Cortex of kidney (tissue), 1 donor: ENCODE data around the gene ADORA2A.

Experiments
- DNase-seq: peaks from one replicate; lab custom pipeline; 2025; lab: John Stamatoyannopoulos, UW

The ADORA2A gene

GRCh38 chr22:24453853-24454252 lies 26.5 kb downstream of the ADORA2A start:
- no peak for DNase-seq

- no peak for DNase-seq
These were observed 27.6 kb downstream of the ADORA2A start for GRCh38 chr22:24455039-24455438.

- DNase-seq = no peak
These were observed 28.5 kb downstream of the ADORA2A start for GRCh38 chr22:24455751-24456426.

- no peak for DNase-seq
These were observed 30.6 kb downstream of the ADORA2A start for GRCh38 chr22:24457894-24458420.

GRCh38 chr22:24459911-24460310 lies 32.5 kb downstream of the ADORA2A start:
- DNase-seq = no peak

GRCh38 chr22:24460418-24461089 lies 33.2 kb downstream of the ADORA2A start:
- DNase-seq = no peak

GRCh38 chr22:24463071-24463760 lies 35.8 kb downstream of the ADORA2A start:
- DNase-seq = no peak

GRCh38 chr22:24465566-24465965 lies 38.2 kb downstream of the ADORA2A start:
- DNase-seq = no peak

- DNase-seq = no peak
These were observed 38.6 kb downstream of the ADORA2A start for GRCh38 chr22:24465975-24466374.

GRCh38 chr22:24466716-24467328 lies 39.4 kb downstream of the ADORA2A start:
- DNase-seq = no peak

GRCh38 chr22:24467340-24467739 lies 39.9 kb downstream of the ADORA2A start:
- DNase-seq = no peak

GRCh38 chr22:24471570-24471969 lies 44.2 kb downstream of the ADORA2A start:
- no peak for DNase-seq

GRCh38 chr22:24473284-24473683 lies 45.9 kb downstream of the ADORA2A start:
- no peak for DNase-seq

- DNase-seq = no peak
These were observed 46.8 kb downstream of the ADORA2A start for GRCh38 chr22:24474221-24474620.

- DNase-seq = no peak
These were observed 47.4 kb downstream of the ADORA2A start for GRCh38 chr22:24474649-24475255.

GRCh38 chr22:24481641-24482040 lies 54.2 kb downstream of the ADORA2A start:
- no peak for DNase-seq

GRCh38 chr22:24482575-24482974 lies 55.2 kb downstream of the ADORA2A start:
- DNase-seq = no peak

GRCh38 chr22:24482998-24483397 lies 55.6 kb downstream of the ADORA2A start:
- no peak for DNase-seq

- no peak for DNase-seq
These were observed 56.7 kb downstream of the ADORA2A start for GRCh38 chr22:24483976-24484545.

GRCh38 chr22:24485170-24485569 lies 57.8 kb downstream of the ADORA2A start:
- no peak for DNase-seq

GRCh38 chr22:24485608-24486007 lies 58.2 kb downstream of the ADORA2A start:
- DNase-seq = no peak

- DNase-seq = no peak
These were observed 59.1 kb downstream of the ADORA2A start for GRCh38 chr22:24486501-24486921.
